GM21360 (cell line): Measurements from ENCODE around the gene THSD7B.

Source experiments
- ATAC-seq: cut with Tn5 transposase; IDR thresholded peaks from one replicate; pipeline ENCODE4 v1.9.1; 2021; ENCODE audit warnings: mild to moderate bottlenecking, moderate library complexity; ENCODE audit not compliant: unreplicated experiment

The THSD7B gene

DNA sequence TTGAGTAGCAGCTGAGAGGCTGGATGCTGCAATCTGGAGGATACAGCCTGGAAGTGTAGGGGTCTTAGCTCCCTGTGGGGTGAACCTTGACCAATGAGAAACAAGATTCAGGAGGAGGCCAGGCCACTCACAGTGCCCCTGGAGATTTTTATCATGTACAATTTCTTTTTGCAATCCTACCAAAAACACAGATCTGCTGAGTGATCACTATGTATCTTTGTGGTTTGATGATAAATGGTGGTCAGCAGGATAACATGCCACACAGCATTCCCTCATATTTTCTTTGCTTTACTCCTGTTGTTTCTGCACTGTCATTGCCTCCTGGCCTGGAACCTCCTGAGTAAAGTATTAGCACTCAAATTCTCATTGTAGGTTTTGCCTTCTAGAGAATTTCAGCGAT lies 357.9 kb downstream of the THSD7B start:
- ATAC-seq: no peak

DNA sequence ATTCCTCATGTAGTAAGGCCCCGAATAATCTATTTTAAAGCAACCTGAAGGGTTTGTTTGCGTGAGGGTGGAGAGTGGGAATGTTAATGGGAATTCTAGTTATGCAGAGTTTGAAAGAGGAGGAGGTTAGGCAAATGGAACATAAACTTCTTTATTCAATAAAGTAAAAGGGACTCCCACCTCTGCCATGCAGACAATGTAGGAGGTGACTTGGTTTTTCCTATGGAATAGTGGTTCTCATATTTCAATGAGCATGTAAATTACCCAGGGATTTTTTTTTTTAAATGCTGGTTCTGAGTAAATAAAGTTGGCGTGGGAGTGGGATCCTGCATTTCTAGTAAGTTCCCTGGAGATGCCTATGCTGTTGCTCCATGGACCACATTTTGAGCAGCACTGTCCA lies 367.9 kb downstream of the THSD7B start:
- ATAC-seq: no peak

DNA sequence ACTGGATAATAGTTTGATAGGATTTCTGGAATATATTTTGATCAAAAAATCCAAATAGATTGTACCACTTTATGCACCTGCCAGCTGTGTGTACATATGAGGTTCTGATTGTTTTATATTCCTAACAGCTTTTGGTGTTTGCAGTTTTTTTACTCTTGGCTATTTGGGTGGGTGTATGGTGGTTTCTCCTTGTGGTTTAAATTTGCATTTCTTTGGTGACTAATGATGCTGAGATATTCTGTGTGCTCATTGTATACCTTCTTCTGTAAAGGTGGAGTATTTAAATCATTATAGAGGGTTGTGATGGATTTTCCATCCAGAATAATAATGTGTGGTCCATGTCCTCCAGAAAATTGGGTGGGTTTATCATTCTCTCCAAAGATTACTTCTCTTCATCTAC lies 372.9 kb downstream of the THSD7B start:
- no peak for ATAC-seq

GRCh38 chr2:137151731-137152130 lies 386.4 kb downstream of the THSD7B start:
- no peak for ATAC-seq

- no peak for ATAC-seq
Measured at GRCh38 chr2:137154946-137155345, 389.6 kb downstream of the THSD7B start.

DNA sequence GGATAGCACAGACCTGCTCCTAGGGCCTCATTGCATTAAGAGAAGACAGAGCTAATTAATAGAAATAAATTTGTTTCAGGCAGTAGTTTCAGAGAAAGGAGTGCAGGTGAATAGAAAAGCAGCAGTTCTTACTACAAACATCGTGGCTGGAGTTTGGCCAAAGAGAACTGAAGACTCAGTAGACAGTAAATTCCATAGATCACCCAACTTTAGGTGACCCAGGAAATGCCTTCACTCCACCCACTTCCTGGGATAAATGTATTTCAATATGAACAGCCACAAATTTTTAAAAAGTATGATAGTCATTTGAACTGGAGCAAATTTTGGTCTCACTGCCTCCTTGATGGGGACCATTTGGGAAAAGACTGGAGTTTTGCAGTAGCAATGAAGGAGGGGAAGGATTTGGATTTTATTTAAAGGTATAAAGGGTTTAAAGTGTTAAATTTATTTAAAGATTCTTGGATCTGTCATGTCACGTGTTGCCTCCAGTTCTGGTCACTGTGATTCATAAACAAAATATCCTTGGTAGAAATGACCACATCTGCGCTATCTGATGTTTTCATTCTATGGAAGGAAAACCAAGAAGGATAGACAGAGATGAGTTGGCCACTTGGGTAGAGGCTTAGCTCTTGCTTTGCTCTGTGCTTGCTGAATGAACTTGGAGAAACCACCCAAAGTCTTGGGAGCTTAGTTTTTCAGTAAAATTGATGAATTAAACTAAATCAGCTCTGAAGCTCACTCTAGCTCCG lies 390.2 kb downstream of the THSD7B start:
- no peak for ATAC-seq

DNA sequence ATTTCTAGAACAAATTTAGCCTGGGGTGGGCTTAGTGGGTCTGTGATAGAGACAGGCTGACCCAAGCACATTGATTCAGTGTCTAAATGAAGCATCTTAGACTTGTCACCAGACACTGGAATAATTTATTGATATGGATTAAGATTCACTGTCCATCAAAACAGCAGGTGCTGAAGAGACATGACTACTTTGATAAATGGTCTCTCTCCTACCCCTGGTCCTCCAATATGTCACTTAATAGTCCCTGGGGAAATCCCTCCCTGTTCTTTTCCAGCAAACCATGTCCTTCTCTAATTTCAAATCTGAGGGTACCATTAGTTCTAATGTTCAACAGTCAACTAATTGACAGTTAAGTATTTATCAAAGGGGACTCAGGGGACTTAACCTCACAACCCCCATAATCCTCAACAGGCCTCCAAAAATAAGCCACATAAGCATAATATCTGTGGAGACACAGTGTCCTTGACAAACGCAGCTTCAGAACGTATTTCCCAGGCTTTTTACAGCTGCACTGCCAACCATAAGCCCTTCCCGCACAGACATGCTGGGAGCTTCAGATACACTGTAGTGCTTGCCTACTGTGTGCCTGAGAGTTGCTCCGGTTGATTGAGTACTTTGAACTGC lies 391.0 kb downstream of the THSD7B start:
- no peak for ATAC-seq

DNA sequence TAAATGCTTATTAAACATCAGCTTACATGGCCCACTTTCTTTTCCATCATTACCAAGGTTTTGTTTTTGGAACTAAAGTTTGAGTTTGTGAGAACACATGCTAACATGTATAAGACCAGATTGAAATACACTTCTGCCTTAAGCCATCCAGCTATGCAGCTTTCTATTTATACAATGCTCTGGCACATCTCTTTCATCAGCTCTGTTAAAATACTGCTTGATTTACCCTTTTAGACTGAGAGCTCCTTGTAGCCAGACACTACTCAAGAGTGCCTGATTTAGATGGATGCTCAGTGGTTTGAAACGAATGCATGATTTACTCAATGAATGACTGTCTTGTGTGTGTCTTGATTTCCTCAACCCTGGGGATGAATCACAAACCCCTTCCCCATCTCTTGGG lies 392.5 kb downstream of the THSD7B start:
- ATAC-seq: no peak

DNA sequence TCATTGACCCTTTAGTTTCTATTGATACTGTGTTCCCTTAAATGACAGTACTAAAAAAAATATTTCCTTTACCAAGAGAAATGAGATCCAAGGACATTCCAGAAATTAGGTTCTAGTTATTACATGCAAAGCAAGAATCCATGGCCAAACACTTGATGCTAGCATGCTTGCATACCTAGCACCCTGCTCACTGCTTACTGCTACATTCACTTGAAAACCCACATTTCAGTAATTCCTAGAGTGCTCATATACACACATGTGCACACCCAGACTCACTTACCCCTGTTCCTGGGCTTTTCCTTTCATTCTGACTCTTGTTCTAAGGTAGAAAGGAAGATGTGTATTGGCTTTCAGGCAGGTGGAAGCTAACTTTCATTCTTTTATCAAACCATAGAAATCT lies 395.9 kb downstream of the THSD7B start:
- no peak for ATAC-seq

- ATAC-seq: no peak
Measured at GRCh38 chr2:137165968-137166367, 400.6 kb downstream of the THSD7B start.

DNA sequence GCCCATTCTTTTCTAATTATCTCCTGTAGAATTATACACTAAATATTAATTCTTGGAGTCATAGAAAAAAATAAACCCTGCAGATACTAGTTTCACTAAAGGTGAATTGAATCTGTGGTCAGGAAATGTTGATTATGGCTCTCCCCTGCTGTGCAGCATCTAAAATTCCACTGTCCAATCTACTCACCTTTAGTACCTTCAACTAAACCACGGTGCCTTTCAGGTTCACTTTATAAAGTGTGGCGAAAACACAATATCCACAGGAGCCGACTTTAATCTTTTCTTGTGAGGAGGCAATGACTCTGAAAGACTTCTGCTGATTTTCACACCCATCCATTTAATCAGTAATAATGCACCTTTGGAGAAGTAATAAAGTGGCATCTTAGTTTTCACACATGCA lies 402.3 kb downstream of the THSD7B start:
- no peak for ATAC-seq

DNA sequence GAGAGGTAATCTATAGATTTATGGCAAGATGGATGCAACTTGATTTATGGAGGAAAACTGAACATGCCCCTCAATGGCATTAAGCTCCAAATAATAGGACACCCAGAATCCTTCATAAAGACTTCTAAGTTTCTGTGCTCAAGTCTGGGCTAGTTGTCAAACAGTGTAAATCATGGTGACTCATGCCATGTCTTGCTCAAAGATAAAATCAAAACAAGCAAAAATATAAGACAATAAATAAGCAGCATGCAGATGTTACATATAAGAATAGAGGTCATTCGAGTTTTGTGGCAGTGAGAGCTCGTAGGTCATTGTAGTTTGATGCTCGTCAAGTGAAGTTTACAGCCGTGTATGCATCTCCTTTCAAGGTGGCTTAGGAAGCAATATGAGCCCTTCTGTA lies 403.2 kb downstream of the THSD7B start:
- ATAC-seq: no peak

- ATAC-seq: no peak
Measured at GRCh38 chr2:137172162-137172561, 406.8 kb downstream of the THSD7B start.

GRCh38 chr2:137173463-137173862 lies 408.1 kb downstream of the THSD7B start:
- peak; percentile 97 for ATAC-seq

DNA sequence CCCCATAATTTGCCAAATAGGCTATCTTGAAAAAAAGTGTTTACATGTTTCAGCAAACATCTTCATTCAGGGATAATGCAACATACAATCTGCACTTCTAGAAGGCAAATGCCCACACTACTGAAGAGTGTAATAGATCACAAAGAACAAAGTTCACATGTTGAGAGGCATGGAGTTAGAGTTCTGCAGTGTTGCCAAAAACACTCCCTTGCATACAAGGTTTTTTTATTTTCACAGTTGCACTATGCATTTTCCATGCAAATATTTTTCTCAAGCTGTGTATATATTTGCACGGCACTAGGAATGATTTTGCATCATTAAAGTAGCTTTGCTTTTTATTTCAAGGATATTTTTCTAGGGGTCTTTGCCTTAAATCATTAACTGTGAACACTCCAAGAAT lies 409.9 kb downstream of the THSD7B start:
- ATAC-seq: no peak

DNA sequence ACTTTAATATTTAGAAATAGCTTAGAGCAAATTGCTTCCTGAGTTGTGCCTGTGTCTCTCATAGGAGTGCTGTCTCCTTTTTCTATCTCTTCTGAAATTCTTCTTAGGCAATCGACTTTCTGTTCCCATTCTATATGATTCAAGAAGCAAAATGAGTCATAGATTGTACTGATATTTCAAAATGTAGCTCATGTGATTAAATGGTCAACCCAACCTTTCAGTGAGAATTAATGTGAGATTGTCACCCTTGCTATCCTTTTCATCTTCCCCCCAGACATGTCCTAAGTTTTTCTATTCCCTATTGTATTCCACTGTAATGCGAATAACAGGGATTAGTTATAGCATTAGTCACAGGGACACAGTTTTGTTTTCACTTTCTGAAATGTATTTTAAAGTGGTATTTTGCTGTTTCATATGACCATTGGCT lies 413.6 kb downstream of the THSD7B start:
- ATAC-seq: peak; percentile 58

DNA sequence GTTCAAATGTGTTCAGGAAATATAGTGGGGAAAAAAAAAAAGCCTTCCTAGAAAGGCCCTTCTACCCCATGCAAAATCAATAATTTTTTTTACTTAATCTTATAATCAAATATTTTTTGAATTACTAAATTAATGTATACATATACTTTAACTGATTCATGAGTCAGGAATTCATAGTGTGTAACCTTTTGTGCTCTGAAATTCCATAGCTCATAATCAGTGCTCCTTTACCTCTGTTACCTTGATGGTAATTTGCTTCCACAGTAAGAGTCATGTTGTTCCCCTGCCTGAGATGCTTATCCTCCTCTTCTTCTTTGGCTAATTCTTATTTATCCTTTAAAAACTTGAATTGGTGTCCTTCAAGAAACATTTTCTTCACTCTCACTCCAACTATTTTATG lies 414.2 kb downstream of the THSD7B start:
- ATAC-seq: no peak

DNA sequence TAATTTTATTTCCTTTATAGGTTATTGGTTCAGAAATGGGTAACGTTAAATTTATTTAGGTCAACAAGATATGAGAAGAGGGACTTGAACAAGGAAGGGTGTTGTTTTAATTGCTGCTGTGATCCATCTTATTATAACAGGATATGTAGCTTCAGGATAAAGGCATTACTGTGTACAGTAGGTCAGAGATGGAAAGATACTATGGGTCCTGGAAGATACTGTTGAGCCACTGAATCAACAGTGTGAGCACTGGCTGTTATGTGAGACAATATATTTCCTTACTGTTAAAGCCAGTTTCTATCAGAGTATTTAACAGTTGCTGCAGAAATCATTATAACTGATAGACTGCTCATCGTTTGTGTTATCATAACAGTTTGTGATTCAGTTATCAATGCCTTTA lies 414.7 kb downstream of the THSD7B start:
- ATAC-seq: no peak

DNA sequence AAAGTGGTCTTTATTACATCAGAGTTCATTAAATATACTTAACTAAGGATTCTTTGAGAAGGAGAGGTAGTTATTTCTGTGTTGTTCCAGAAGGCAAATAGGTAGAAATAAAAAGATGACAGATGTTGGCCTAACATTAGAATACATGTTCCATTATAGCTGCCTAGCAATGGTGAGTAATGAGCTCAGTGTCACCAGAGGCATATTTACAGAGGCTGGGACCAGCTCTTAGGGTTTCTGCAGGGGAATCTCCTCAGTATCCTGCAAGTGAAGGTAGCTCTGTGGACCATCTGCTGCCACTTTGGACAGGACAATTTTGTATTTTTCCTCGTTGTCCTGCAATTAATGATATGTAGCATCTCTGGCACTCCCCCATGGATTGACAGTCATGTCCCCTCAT lies 416.0 kb downstream of the THSD7B start:
- no peak for ATAC-seq

DNA sequence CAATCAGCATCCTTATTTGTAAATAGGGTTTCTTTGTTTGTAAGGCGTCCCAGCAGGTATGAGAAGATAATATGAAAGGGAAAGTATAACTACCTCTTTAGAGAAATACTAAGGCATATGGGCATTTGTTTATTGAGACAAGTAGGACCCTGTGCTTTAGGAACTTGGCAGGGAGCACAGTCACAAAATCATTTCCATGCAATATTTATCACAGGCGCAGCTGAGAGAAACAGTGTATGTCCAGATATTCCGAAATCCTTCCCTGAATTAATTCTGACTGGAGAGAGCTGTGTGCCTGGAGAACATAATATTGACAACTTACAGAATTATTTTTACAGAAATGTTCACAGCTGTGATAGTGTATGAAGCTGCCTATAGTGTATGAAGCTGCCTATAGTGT lies 416.7 kb downstream of the THSD7B start:
- ATAC-seq: no peak

GRCh38 chr2:137183206-137183898 lies 418.0 kb downstream of the THSD7B start:
- no peak for ATAC-seq

DNA sequence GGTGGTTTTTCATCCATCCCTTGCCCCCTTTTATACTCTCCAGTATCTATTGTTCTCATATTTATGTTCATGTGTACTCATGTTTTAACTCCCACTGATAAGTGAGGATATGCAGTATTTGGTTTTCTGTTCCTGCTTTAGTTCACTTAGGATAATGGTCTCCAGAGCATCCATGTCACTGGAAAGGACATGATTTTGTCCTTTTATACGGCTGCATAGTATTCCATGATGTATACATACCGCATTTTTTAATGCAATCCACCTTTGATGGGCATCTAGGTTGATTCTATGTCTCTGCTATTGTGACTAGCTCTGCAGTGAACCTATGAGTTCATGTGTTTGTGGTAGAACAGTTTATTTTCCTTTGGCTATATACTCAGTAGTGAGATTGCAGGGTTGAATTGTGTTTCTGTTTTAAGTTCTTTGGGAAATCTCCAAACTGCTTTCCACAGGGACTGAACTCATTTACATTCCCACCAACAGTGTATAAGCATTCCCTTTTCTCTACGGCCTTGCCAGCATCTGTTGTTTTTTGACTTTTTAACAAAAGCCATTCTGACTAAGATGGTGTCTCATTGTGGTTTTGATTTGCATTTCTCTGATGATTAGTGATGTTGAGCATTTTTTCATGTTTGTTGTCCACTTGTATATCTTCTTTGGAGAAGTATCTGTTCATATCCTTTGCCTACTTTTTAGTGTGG lies 420.2 kb downstream of the THSD7B start:
- no peak for ATAC-seq
